GM12878 (cell line): ENCODE data around the gene RRBP1. TPM values are rescaled to one million over a fixed set of nuclear protein-coding genes. Genes with fewer than 3 reads are reported as not detected.
A peak's percentile ranks its signal among the peaks of the same experiment; 100 is the strongest.

Experiments used
- ATAC-seq: fragments of 200-7000 bp; cut with Tn5 transposase; 3 replicates; pipeline ENCODE4 v1.9.1; 2020; ENCODE audit warnings: mild to moderate bottlenecking, moderate library complexity
- BruUV-seq: library from RNA; stranded (reverse); fragments of 400-500 nt; replicated peaks from 2 replicates; lab custom pipeline; 2021; lab: Mats Ljungman, UMichigan
- CTCF ChIA-PET: fragments of 300-600 bp; sonication (Branson Sonifier 250); formaldehyde crosslinking; extraction: SDS; loops from one replicate; lab custom pipeline; 2021; ENCODE audit warnings: inconsistent platforms; lab: Yijun Ruan, JAX
- POLR2A ChIA-PET: fragments of 350-600 bp; formaldehyde crosslinking; extraction: SDS; loops from one replicate; lab custom pipeline; 2021; ENCODE audit warnings: inconsistent platforms; lab: Charles Lee
- RAD21 ChIA-PET: fragments of 300-600 bp; sonication (Branson Sonifier 250); formaldehyde crosslinking; loops from one replicate; lab custom pipeline; 2023; ENCODE audit warnings: antibody characterized with exemption; ENCODE audit not compliant: unreplicated experiment; lab: Charles Lee
- SMC1A ChIA-PET: fragments of 300-600 bp; sonication (Branson Sonifier 250); formaldehyde crosslinking; loops from one replicate; lab custom pipeline; 2023; ENCODE audit not compliant: unreplicated experiment, uncharacterized antibody; lab: Charles Lee
- DNase-seq: peaks from one replicate; pipeline ENCODE4 v3.0.0-alpha.2; 2011; ENCODE audit warnings: low read depth, low spot score
- FAIRE-seq: peaks from 3 replicates; lab custom pipeline; 2011; peaks lifted over from hg19 to GRCh38; lab: Jason Lieb, UNC
- H2AFZ ChIP-seq: 2 replicates; pipeline ENCODE4 v1.6.0; 2011; ENCODE audit warnings: low read depth, low read length, control low read depth; ENCODE audit not compliant: control insufficient read depth
- H3K27ac ChIP-seq: 2 replicates; pipeline ENCODE4 v1.5.1; 2011; ENCODE audit warnings: control low read depth; ENCODE audit not compliant: control insufficient read depth, insufficient read depth
- H3K27me3 ChIP-seq, 2 experiments: replicated peaks in 1 of 2; 2 replicates each; pipeline versions ENCODE4 v1.6.0 to v1.6.1; 2011; ENCODE audit warnings: low read length in 1 of 2; ENCODE audit not compliant: control insufficient read depth in 2 of 2, insufficient read depth in 2 of 2
- H3K36me3 ChIP-seq, 2 experiments: 2 replicates each; pipeline ENCODE4 v1.5.1; 2011; ENCODE audit warnings: low read length in 1 of 2; ENCODE audit not compliant: control insufficient read depth in 2 of 2, insufficient read depth in 2 of 2
- H3K4me1 ChIP-seq: 2 replicates; pipeline ENCODE4 v1.6.1; 2011; ENCODE audit warnings: mild to moderate bottlenecking, low read length, moderate library complexity, mixed read lengths; ENCODE audit not compliant: control insufficient read depth, insufficient read depth
- H3K4me2 ChIP-seq: 2 replicates; pipeline ENCODE4 v1.6.0; 2011; ENCODE audit warnings: control low read depth; ENCODE audit not compliant: control insufficient read depth, insufficient read depth
- H3K4me3 ChIP-seq: fragments of 200-600 bp; sonication (generic); 2 replicates; pipeline ENCODE4 v1.5.1; 2016
- H3K79me2 ChIP-seq: 2 replicates; pipeline ENCODE4 v1.6.0; 2011; ENCODE audit warnings: low read length; ENCODE audit not compliant: control insufficient read depth, insufficient read depth
- H3K9ac ChIP-seq: 2 replicates; pipeline ENCODE4 v1.8.0; 2011; ENCODE audit warnings: low read length, control low read depth, mixed read lengths; ENCODE audit not compliant: control insufficient read depth, insufficient read depth
- H3K9me3 ChIP-seq: replicated peaks from 3 replicates; pipeline ENCODE4 v1.5.1; 2011; ENCODE audit warnings: mild to moderate bottlenecking, low read length; ENCODE audit not compliant: control insufficient read depth, insufficient read depth
- H4K20me1 ChIP-seq: 2 replicates; pipeline ENCODE4 v1.6.0; 2011; ENCODE audit not compliant: control insufficient read depth, insufficient read depth
- CEBPZ ChIP-seq: fragments of 150-350 bp; IDR thresholded peaks from 2 replicates; pipeline ENCODE4 v1.6.1; 2016; ENCODE audit warnings: low read depth, low read length
- E2F8 ChIP-seq: fragments of 450-650 bp; IDR thresholded peaks from 2 replicates; pipeline ENCODE4 v1.6.1; 2018; ENCODE audit warnings: mild to moderate bottlenecking, low read depth, moderate library complexity; ENCODE audit not compliant: partially characterized antibody
- POLR2AphosphoS2 ChIP-seq: IDR thresholded peaks from 2 replicates; pipeline ENCODE4 v1.6.1; 2011; ENCODE audit warnings: low read depth, mild to moderate bottlenecking, low read length, improper control_type of control experiment, moderate library complexity
- RFX5 ChIP-seq: IDR thresholded peaks from 2 replicates; pipeline ENCODE4 v1.6.1; 2011; ENCODE audit warnings: low read depth, low read length, improper control_type of control experiment
- SP1 ChIP-seq: IDR thresholded peaks from one replicate; pipeline ENCODE4 v1.6.1; 2011; ENCODE audit warnings: low read depth, low read length
- TCF3 ChIP-seq: IDR thresholded peaks from 2 replicates; pipeline ENCODE4 v1.6.1; 2012; ENCODE audit warnings: low read depth, mild to moderate bottlenecking, low read length, borderline replicate concordance; ENCODE audit not compliant: insufficient read depth
- ZNF274 ChIP-seq: IDR thresholded peaks from one replicate; pipeline ENCODE4 v1.8.0; 2011; ENCODE audit not compliant: insufficient read length, insufficient read depth
- WGBS: methylation state at CpG from one replicate; pipeline ENCODE4 v1.1.6; 2016; ENCODE audit warnings: low lambda C conversion rate; ENCODE audit not compliant: insufficient replicate concordance, insufficient coverage; ENCODE audit errors: missing lambda C conversion rate; 5-methylcytosine and 5-hydroxymethylcytosine counted together
- in situ Hi-C: fragments of 300-500 bp; cut with MboI; formaldehyde crosslinking; loops from 9 replicates; pipeline ENCODE4 v1.14.3; 2018; ENCODE audit warnings: mixed read lengths
- intact Hi-C: fragments of 100-400 bp; cut with micrococcal nuclease; formaldehyde crosslinking; loops from one replicate; pipeline ENCODE4 v1.14.2; 2022; ENCODE audit not compliant: unreplicated experiment
- polyA plus RNA-seq, 11 experiments: library from polyadenylated mRNA; depleted of rRNA in 4 of 11; unstranded in 6 of 11; stranded (reverse) in 5 of 11; fragments of >200 nt; fragmentation: Nextera tagmentation in 4 of 11; fragmentation: Illumina TruSeq in 1 of 11; extraction: Ambion mirVana in 4 of 11; extraction: Trizol in 1 of 11; gene quantifications; 1 replicate in 1 of 11; 2 replicates in 10 of 11; pipeline versions ENCODE4 v1.2.1 to v1.2.3, GENCODE V29; 2011 to 2016; ENCODE audit warnings: inconsistent platforms in 2 of 11, missing spikeins in 2 of 11, low read depth in 1 of 11
- total RNA-seq, 4 experiments: library from RNA; depleted of rRNA in 3 of 4; stranded (reverse); fragments of >200 nt in 3 of 4; fragmentation: Illumina TruSeq in 1 of 4; extraction: Trizol in 1 of 4; gene quantifications; 2 replicates each; pipeline versions ENCODE4 v1.2.1 to v1.2.3, GENCODE V29; 2013 to 2021

RRBP1 gene
- total and polyA plus RNA-seq, 10 of the 15 experiments (the other 5 are each of a cell fraction or from before 2014, with no cell fraction given), result 1.2 to 57.4 (median 24.6) TPM

GRCh38 chr20:17573463-17573862 lies 108.6 kb downstream of the RRBP1 start:
- Histone ChIP-seq H2AFZ (no peak overlapping the region), H4K20me1 (no peaks in the 10 kb centered on the region), H3K4me3 (no peak overlapping the region), H3K4me2 (no peak overlapping the region), H3K36me3 (no peaks in the 10 kb centered on the region), H3K4me1 (peaks cover 4% of the 10 kb centered on the region), H3K79me2 (peaks cover 11% of the 10 kb centered on the region), H3K27ac (no peak overlapping the region), H3K9ac (no peak overlapping the region), H3K9me3 (no peaks in the 10 kb centered on the region), H3K27me3 (no peaks in the 10 kb centered on the region)
- intact Hi-C loops (no loop called here), in situ Hi-C loops (no loop called here)
- SMC1A ChIA-PET, result interaction anchor here (0.6 to 1.6 kb wide), 6 partner anchors 9 to 29 kb away, joined by 3 to 4 read pairs (median 3); no protein-coding TSS in a partner anchor
- ATAC-seq (no peak), FAIRE-seq (no peak), DNase-seq (no peak)
- no peak for TF ChIP-seq RFX5
- no peak for TF ChIP-seq SP1
- TF ChIP-seq POLR2AphosphoS2, result no peak
- no peak for TF ChIP-seq TCF3
- POLR2A ChIA-PET, result interaction anchor here (0.8 to 1.0 kb wide), 3 partner anchors 9 to 427 kb away, joined by 3 to 6 read pairs (median 4); no protein-coding TSS in a partner anchor
- RAD21 ChIA-PET, result interaction anchor here (1.0 to 1.2 kb wide), 3 partner anchors 16 to 68 kb away, joined by 3 read pairs; no protein-coding TSS in a partner anchor
- BruUV-seq, result no TSS peak
- 97% methylated on average over 3 of the region's 3 CpGs for WGBS
- CTCF ChIA-PET, result interaction anchor here (1.2 to 2.2 kb wide), 4 partner anchors 109 to 423 kb away, joined by 3 to 7 read pairs (median 4); partner anchors contain the start of gene RRBP1

- CTCF ChIA-PET, result interaction anchor here (0.6 to 3.0 kb wide), 10 partner anchors 9 to 424 kb away, joined by 3 to 16 read pairs (median 5); partner anchors contain the start of gene RRBP1
- ATAC-seq (no peak), FAIRE-seq (no peak), DNase-seq (no peak)
- no peak overlapping the region for H3K9ac ChIP-seq
- peak overlapping the region; percentile 94 for H3K4me2 ChIP-seq
- in situ Hi-C loops (no loop called here), intact Hi-C loops (no loop called here)
- POLR2A ChIA-PET, result interaction anchor here (0.5 kb wide), 1 partner anchor 1667 kb away, joined by 3 read pairs; no protein-coding TSS in a partner anchor
- SMC1A ChIA-PET, result interaction anchor here (0.9 to 2.0 kb wide), 10 partner anchors 9 to 384 kb away, joined by 3 to 5 read pairs (median 4); no protein-coding TSS in a partner anchor
- no peaks in the 10 kb centered on the region for H3K9me3 ChIP-seq
- 53% methylated on average over 7 of the region's 7 CpGs for WGBS
- H4K20me1 ChIP-seq, result no peaks in the 10 kb centered on the region
- H3K4me3 ChIP-seq, result peak overlapping the region; percentile 2; the same call in 1 of the 2 replicates
- H3K27me3 ChIP-seq, result no peaks in the 10 kb centered on the region
- RAD21 ChIA-PET, result interaction anchor here (0.5 to 2.3 kb wide), 3 partner anchors 14 to 395 kb away, joined by 3 to 12 read pairs (median 3); no protein-coding TSS in a partner anchor
- peaks cover 4% of the 10 kb centered on the region for H3K4me1 ChIP-seq
- no peaks in the 10 kb centered on the region for H3K36me3 ChIP-seq
- BruUV-seq, result no TSS peak
- peaks cover 11% of the 10 kb centered on the region for H3K79me2 ChIP-seq
- no peak overlapping the region for H3K27ac ChIP-seq
- H2AFZ ChIP-seq, result no peak overlapping the region
- TF ChIP-seq E2F8, result no peak
- no peak for TF ChIP-seq POLR2AphosphoS2
- TF ChIP-seq ZNF274, result no peak
- no peak for TF ChIP-seq CEBPZ
- TF ChIP-seq TCF3, result no peak
Measured at GRCh38 chr20:17572034-17572638, 109.9 kb downstream of the RRBP1 start.
